Nephron progenitor cell (in vitro differentiated cells): ENCODE measurements around the gene HOTAIR.

ENCODE experiments used
- DNase-seq: peaks from one replicate; pipeline ENCODE4 v3.0.0; 2021
- H3K27ac Mint-ChIP-seq: 2 replicates; pipeline ENCODE4 v1.8.0; 2021; ENCODE audit warnings: mild to moderate bottlenecking, moderate library complexity, mixed read lengths
- H3K27me3 Mint-ChIP-seq: 2 replicates; pipeline ENCODE4 v1.8.0; 2021; ENCODE audit warnings: mild to moderate bottlenecking, low read depth, mixed read lengths; ENCODE audit not compliant: poor library complexity
- H3K36me3 Mint-ChIP-seq: 2 replicates; pipeline ENCODE4 v1.8.0; 2021; ENCODE audit warnings: low read depth, mixed read lengths
- H3K4me1 Mint-ChIP-seq: 2 replicates; pipeline ENCODE4 v1.8.0; 2021; ENCODE audit warnings: mixed read lengths
- H3K4me3 Mint-ChIP-seq: 2 replicates; pipeline ENCODE4 v1.8.0; 2021; ENCODE audit warnings: mild to moderate bottlenecking, moderate library complexity, mixed read lengths
- H3K9me3 Mint-ChIP-seq: 2 replicates; pipeline ENCODE4 v1.8.0; 2021; ENCODE audit warnings: mild to moderate bottlenecking, moderate library complexity, mixed read lengths
- TF ChIP-seq, protein P1 (sequence below): fragments of 200-600 bp; sonication (generic); IDR thresholded peaks from 2 replicates; pipeline ENCODE4 v1.5.0; 2021; ENCODE audit warnings: antibody characterized with exemption

The HOTAIR gene

DNA sequence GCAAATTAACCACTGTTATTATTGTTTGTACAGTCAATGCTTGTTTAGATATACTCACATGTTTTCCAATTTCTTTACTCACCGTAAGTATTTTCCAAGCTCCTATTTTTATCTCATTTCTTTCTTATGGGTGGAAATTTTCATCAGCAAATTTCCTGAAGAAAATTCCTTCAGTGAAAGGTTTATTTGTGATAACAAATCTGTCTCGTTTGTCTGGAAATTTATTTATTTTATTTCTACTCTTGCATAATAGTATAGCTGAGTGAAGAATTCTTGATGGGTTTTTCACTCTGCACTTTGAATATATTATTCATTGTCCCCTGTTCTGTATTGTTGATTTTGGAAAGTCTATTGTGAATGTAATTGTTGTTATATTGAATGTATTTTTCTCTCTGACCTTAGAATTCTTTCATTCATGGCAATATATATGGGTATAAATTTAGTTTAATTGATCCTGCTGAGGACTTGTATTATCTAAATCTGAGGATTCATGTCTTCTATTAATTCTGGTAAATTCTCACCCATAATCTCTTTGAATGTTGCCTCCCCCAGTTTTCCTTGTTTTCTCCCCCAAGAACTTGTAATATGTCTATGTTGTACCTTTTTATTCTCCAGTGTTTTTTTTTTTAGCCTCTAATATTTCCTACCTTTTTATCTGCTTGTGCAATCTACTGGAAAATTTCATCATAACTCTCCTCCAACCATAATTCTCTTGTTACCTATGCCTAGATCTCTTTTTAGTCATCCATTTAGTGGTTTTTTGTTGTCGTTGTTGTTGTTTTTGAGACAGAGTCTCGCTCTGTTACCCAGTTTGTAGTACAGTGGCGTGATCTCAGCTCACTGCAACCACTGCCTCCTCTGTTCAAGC lies 57.7 kb downstream of the HOTAIR start:
- TF ChIP-seq, protein P1, sequence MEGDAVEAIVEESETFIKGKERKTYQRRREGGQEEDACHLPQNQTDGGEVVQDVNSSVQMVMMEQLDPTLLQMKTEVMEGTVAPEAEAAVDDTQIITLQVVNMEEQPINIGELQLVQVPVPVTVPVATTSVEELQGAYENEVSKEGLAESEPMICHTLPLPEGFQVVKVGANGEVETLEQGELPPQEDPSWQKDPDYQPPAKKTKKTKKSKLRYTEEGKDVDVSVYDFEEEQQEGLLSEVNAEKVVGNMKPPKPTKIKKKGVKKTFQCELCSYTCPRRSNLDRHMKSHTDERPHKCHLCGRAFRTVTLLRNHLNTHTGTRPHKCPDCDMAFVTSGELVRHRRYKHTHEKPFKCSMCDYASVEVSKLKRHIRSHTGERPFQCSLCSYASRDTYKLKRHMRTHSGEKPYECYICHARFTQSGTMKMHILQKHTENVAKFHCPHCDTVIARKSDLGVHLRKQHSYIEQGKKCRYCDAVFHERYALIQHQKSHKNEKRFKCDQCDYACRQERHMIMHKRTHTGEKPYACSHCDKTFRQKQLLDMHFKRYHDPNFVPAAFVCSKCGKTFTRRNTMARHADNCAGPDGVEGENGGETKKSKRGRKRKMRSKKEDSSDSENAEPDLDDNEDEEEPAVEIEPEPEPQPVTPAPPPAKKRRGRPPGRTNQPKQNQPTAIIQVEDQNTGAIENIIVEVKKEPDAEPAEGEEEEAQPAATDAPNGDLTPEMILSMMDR, result no peak
- Mint-ChIP-seq H3K9me3 (no peaks in the 10 kb centered on the region), H3K4me3 (no peak overlapping the region), H3K27ac (no peak overlapping the region), H3K4me1 (no peaks in the 10 kb centered on the region), H3K36me3 (no peaks in the 10 kb centered on the region), H3K27me3 (peaks cover 99% of the 10 kb centered on the region)
- no peak for DNase-seq
